ENCODE measurements around the gene CALML5. TPM values are rescaled to one million over a fixed set of nuclear protein-coding genes. Genes with fewer than 3 reads are reported as not detected.

Gene CALML5
- total and polyA plus RNA-seq, 9 of the 15 experiments (the other 6 are each of a cell fraction or from before 2014, with no cell fraction given) = not detected

DNA sequence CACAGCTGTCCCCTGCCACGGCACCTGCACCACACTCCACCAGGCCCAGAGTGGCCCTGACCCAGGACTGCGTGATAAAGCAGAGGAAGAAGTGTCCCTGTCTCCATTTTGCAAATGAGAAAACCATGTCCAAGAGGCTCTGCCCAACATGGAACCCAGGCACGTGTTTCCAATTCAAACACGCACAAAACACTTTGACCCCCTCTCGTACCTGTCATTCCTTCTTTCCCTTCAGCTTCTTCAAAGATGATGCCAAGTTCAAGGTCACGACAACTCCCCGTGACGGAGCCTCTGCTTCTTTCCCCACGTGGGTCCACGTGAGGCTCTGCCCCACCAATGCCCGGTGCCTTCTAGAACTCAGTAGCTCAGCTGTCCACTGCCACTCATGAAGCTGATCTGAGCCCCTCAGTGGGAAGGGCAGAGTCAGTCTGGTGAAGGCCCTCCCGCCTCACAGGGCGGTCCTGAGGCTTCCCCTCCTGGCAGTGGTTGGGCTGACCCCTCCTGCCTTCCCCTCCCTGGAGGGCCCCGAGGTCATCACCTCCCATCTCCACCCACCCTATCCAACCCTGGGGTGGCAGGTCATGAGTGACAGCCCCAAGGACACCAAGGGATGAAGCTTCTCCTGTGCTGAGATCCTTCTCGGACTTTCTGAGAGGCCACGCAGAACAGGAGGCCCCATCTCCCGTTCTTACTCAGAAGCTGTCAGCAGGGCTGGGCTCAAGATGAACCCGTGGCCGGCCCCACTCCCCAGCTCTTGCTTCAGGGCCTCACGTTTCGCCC, 19.0 kb downstream of the CALML5 start (continued):
- TF ChIP-seq, protein P1, sequence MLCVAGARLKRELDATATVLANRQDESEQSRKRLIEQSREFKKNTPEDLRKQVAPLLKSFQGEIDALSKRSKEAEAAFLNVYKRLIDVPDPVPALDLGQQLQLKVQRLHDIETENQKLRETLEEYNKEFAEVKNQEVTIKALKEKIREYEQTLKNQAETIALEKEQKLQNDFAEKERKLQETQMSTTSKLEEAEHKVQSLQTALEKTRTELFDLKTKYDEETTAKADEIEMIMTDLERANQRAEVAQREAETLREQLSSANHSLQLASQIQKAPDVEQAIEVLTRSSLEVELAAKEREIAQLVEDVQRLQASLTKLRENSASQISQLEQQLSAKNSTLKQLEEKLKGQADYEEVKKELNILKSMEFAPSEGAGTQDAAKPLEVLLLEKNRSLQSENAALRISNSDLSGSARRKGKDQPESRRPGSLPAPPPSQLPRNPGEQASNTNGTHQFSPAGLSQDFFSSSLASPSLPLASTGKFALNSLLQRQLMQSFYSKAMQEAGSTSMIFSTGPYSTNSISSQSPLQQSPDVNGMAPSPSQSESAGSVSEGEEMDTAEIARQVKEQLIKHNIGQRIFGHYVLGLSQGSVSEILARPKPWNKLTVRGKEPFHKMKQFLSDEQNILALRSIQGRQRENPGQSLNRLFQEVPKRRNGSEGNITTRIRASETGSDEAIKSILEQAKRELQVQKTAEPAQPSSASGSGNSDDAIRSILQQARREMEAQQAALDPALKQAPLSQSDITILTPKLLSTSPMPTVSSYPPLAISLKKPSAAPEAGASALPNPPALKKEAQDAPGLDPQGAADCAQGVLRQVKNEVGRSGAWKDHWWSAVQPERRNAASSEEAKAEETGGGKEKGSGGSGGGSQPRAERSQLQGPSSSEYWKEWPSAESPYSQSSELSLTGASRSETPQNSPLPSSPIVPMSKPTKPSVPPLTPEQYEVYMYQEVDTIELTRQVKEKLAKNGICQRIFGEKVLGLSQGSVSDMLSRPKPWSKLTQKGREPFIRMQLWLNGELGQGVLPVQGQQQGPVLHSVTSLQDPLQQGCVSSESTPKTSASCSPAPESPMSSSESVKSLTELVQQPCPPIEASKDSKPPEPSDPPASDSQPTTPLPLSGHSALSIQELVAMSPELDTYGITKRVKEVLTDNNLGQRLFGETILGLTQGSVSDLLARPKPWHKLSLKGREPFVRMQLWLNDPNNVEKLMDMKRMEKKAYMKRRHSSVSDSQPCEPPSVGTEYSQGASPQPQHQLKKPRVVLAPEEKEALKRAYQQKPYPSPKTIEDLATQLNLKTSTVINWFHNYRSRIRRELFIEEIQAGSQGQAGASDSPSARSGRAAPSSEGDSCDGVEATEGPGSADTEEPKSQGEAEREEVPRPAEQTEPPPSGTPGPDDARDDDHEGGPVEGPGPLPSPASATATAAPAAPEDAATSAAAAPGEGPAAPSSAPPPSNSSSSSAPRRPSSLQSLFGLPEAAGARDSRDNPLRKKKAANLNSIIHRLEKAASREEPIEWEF (CRISPR knock-in tag; IDR thresholded peaks at IDR 0.05) = no peak
- TF ChIP-seq ZBTB8A (IDR thresholded peaks at IDR 0.05; ENCODE audit: partially characterized antibody) = no peak
- no peak for TF ChIP-seq KDM4B (IDR thresholded peaks at IDR 0.05; ENCODE audit: borderline replicate concordance in 2 of 2, low read depth in 1 of 2)
- no peak for TF ChIP-seq SAP30 (IDR thresholded peaks at IDR 0.05; ENCODE audit: borderline replicate concordance, insufficient read depth, low read depth, low read length, poor library complexity, severe bottlenecking)
- TF ChIP-seq, protein P2, sequence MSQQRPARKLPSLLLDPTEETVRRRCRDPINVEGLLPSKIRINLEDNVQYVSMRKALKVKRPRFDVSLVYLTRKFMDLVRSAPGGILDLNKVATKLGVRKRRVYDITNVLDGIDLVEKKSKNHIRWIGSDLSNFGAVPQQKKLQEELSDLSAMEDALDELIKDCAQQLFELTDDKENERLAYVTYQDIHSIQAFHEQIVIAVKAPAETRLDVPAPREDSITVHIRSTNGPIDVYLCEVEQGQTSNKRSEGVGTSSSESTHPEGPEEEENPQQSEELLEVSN (IDR thresholded peaks at IDR 0.05; ENCODE audit: borderline replicate concordance in 1 of 2, extremely low read depth in 1 of 2, insufficient read depth in 1 of 2, insufficient read length in 1 of 2, low read depth in 1 of 2, low read length in 1 of 2, poor library complexity in 1 of 2, severe bottlenecking in 1 of 2) = peak in 1 of 2 experiments; percentile 18
- TF ChIP-seq IRF2 (CRISPR knock-in tag; IDR thresholded peaks at IDR 0.05) = no peak
- TF ChIP-seq, protein P3, sequence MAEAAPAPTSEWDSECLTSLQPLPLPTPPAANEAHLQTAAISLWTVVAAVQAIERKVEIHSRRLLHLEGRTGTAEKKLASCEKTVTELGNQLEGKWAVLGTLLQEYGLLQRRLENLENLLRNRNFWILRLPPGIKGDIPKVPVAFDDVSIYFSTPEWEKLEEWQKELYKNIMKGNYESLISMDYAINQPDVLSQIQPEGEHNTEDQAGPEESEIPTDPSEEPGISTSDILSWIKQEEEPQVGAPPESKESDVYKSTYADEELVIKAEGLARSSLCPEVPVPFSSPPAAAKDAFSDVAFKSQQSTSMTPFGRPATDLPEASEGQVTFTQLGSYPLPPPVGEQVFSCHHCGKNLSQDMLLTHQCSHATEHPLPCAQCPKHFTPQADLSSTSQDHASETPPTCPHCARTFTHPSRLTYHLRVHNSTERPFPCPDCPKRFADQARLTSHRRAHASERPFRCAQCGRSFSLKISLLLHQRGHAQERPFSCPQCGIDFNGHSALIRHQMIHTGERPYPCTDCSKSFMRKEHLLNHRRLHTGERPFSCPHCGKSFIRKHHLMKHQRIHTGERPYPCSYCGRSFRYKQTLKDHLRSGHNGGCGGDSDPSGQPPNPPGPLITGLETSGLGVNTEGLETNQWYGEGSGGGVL (CRISPR knock-in tag; IDR thresholded peaks at IDR 0.05) = no peak
- TF ChIP-seq ZNF77 (CRISPR knock-in tag; IDR thresholded peaks at IDR 0.05) = no peak
- no peak for TF ChIP-seq NR3C1 (CRISPR knock-in tag; IDR thresholded peaks at IDR 0.05)
- no peak for TF ChIP-seq EZH2 (IDR thresholded peaks at IDR 0.05; ENCODE audit: borderline replicate concordance, low read depth, low read length)
- TF ChIP-seq GABPB2 (CRISPR knock-in tag; conservative IDR thresholded peaks at IDR 0.05) = no peak
- TF ChIP-seq, protein P4, sequence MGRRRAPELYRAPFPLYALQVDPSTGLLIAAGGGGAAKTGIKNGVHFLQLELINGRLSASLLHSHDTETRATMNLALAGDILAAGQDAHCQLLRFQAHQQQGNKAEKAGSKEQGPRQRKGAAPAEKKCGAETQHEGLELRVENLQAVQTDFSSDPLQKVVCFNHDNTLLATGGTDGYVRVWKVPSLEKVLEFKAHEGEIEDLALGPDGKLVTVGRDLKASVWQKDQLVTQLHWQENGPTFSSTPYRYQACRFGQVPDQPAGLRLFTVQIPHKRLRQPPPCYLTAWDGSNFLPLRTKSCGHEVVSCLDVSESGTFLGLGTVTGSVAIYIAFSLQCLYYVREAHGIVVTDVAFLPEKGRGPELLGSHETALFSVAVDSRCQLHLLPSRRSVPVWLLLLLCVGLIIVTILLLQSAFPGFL (CRISPR knock-in tag; IDR thresholded peaks at IDR 0.05) = no peak
- TF ChIP-seq ZNF766 (CRISPR knock-in tag; conservative IDR thresholded peaks at IDR 0.05) = no peak
